Sigmoid colon (tissue), 7 donors: ENCODE data around the gene PMM1. TPM values are rescaled to one million over a fixed set of nuclear protein-coding genes. Genes with fewer than 3 reads are reported as not detected.
"Not testable (repeated sequence)": the region's sequence is repeated elsewhere in the genome, so short reads cannot be mapped to it uniquely, and the experiment has no call there.

Source experiments
- DNase-seq: peaks from one replicate; pipeline ENCODE4 v3.0.0-alpha.2; 2019
- H3K27ac ChIP-seq, 4 donors: fragments of 200-600 bp; sonication (generic); one replicate each; pipeline ENCODE4 v1.5.1; 2016 to 2019; ENCODE audit warnings: mild to moderate bottlenecking in 1 of 4
- H3K27me3 ChIP-seq, 3 donors: fragments of 200-600 bp; sonication (generic); one replicate each; pipeline ENCODE4 v1.5.1; 2019; ENCODE audit warnings: mild to moderate bottlenecking in 1 of 3
- H3K36me3 ChIP-seq, 4 donors: fragments of 200-600 bp; sonication (generic); one replicate each; pipeline ENCODE4 v1.5.1; 2016 to 2019
- H3K4me1 ChIP-seq, 4 donors: fragments of 200-600 bp; sonication (generic); one replicate each; pipeline ENCODE4 v1.5.1; 2017 to 2019
- H3K4me3 ChIP-seq, 4 donors: fragments of 200-600 bp; sonication (generic); one replicate each; pipeline ENCODE4 v1.5.1; 2017 to 2019; ENCODE audit warnings: mild to moderate bottlenecking in 2 of 4, moderate library complexity in 1 of 4
- H3K9me3 ChIP-seq, 4 donors: fragments of 200-600 bp in 3 of 4; sonication (generic) in 3 of 4; one replicate each; pipeline versions ENCODE4 v1.5.1 to v1.6.1; 2013 to 2019
- CTCF ChIP-seq, 4 experiments: fragments of 450-650 bp in 3 of 4; fragments of 200-600 bp in 1 of 4; IDR thresholded peaks; one replicate each; pipeline ENCODE4 v1.5.1; 2016 to 2019; ENCODE audit warnings: antibody characterized with exemption in 4 of 4, mild to moderate bottlenecking in 3 of 4, moderate library complexity in 2 of 4
- EP300 ChIP-seq, 4 donors: sonication (generic); formaldehyde crosslinking; IDR thresholded peaks; one replicate each; pipeline ENCODE4 v1.6.1; 2017; ENCODE audit warnings: antibody characterized with exemption in 4 of 4
- POLR2A ChIP-seq, 2 donors: fragments of 450-650 bp; IDR thresholded peaks; one replicate each; pipeline ENCODE4 v1.6.1; 2016; ENCODE audit warnings: antibody characterized with exemption in 2 of 2, mild to moderate bottlenecking in 2 of 2, moderate library complexity in 2 of 2
- POLR2AphosphoS5 ChIP-seq, 4 donors: sonication (generic); formaldehyde crosslinking; IDR thresholded peaks; one replicate each; pipeline ENCODE4 v1.6.1; 2017; ENCODE audit warnings: antibody characterized with exemption in 4 of 4
- WGBS, 2 donors: extraction: QIAGEN DNeasy Blood & Tissue Kit; methylation state at CpG; one replicate each; pipeline ENCODE4 v1.1.7; 2013; 5-methylcytosine and 5-hydroxymethylcytosine counted together
- intact Hi-C: fragments of 100-400 bp; cut with DNase I; formaldehyde crosslinking; loops from one replicate; pipeline ENCODE4 v1.15.1; 2023
- polyA plus RNA-seq, 3 donors: library from polyadenylated mRNA; stranded (reverse); fragments of 200-250 nt; gene quantifications; one replicate each; pipeline ENCODE4 v1.2.3, GENCODE V29; 2013
- total RNA-seq, 4 donors: library from RNA; depleted of rRNA; stranded (reverse); fragments of >200 nt; gene quantifications; one replicate each; pipeline ENCODE4 v1.1.0, GENCODE V29; 2016
- donor health status: healthy with polysubstance abuse.
- donor health status: Bipolar disorder and iron deficiency.
- donor health status: healthy.

Gene PMM1
- total and polyA plus RNA-seq, 7 donors = 35.0 to 102 (median 52.4) TPM

GRCh38 chr22:41575533-41575932 lies 14.1 kb downstream of the PMM1 start:
- H3K4me3 ChIP-seq = no peak overlapping the region
- H3K36me3 ChIP-seq = peaks cover 10 to 40% (median 17%) of the 10 kb centered on the region in 4 donors
- 91 to 92% methylated on average over 15 of the region's 15 CpGs for WGBS, 2 donors
- no peaks in the 10 kb centered on the region for H3K27me3 ChIP-seq
- H3K9me3 ChIP-seq = no peaks in the 10 kb centered on the region
- intact Hi-C loops = no loop called here
- H3K4me1 ChIP-seq = peaks cover 0 to 13% (median 12%) of the 10 kb centered on the region in 4 donors
- TF ChIP-seq CTCF (IDR thresholded peaks at IDR 0.05) = no peak
- TF ChIP-seq EP300 (IDR thresholded peaks at IDR 0.05) = no peak
- TF ChIP-seq POLR2AphosphoS5 (IDR thresholded peaks at IDR 0.05) = no peak
- no peak for TF ChIP-seq POLR2A (IDR thresholded peaks at IDR 0.05)
- peak overlapping the region; percentile 34 to 79 (median 66) for H3K27ac ChIP-seq
- no peak for DNase-seq

- peaks cover 7 to 34% (median 15%) of the 10 kb centered on the region in 4 donors for H3K36me3 ChIP-seq
- peak overlapping the region; percentile 34 to 79 (median 66) for H3K27ac ChIP-seq
- TF ChIP-seq POLR2AphosphoS5 (IDR thresholded peaks at IDR 0.05) = peak in 3 of 4 donors; percentile 38 to 57 (median 56)
- no peak for TF ChIP-seq EP300 (IDR thresholded peaks at IDR 0.05)
- TF ChIP-seq POLR2A (IDR thresholded peaks at IDR 0.05) = no peak
- peaks cover 0 to 13% (median 12%) of the 10 kb centered on the region in 4 donors for H3K4me1 ChIP-seq
- no peak overlapping the region for H3K4me3 ChIP-seq
- H3K9me3 ChIP-seq = no peaks in the 10 kb centered on the region
- H3K27me3 ChIP-seq = no peaks in the 10 kb centered on the region
- WGBS, 2 donors = 80 to 83% methylated on average over 26 of the region's 26 CpGs
- peak; percentile 94 for DNase-seq
- intact Hi-C loops = no loop called here
Measured at GRCh38 chr22:41574847-41575381, 14.7 kb downstream of the PMM1 start.

- H3K27me3 ChIP-seq = no peaks in the 10 kb centered on the region
- 93 to 94% methylated on average over 11 of the region's 11 CpGs for WGBS, 2 donors
- peaks cover 0 to 22% (median 10%) of the 10 kb centered on the region in 4 donors for H3K36me3 ChIP-seq
- no peak overlapping the region for H3K4me3 ChIP-seq
- no peak for DNase-seq
- H3K9me3 ChIP-seq = no peaks in the 10 kb centered on the region
- H3K27ac ChIP-seq = no peak overlapping the region
- H3K4me1 ChIP-seq = peaks cover 0 to 13% (median 12%) of the 10 kb centered on the region in 4 donors
- intact Hi-C loops = no loop called here
- TF ChIP-seq CTCF (IDR thresholded peaks at IDR 0.05) (no peak), POLR2AphosphoS5 (IDR thresholded peaks at IDR 0.05) (no peak), EP300 (IDR thresholded peaks at IDR 0.05) (no peak), POLR2A (IDR thresholded peaks at IDR 0.05) (no peak)
Measured at GRCh38 chr22:41573677-41574076, 16.0 kb downstream of the PMM1 start.

GRCh38 chr22:41572305-41572704 lies 17.3 kb downstream of the PMM1 start:
- H3K27me3 ChIP-seq, H3K36me3 ChIP-seq, H3K27ac ChIP-seq, DNase-seq, H3K9me3 ChIP-seq, H3K4me3 ChIP-seq, intact Hi-C loops: not testable (repeated sequence)
- 94 to 95% methylated on average over 3 of the region's 3 CpGs for WGBS, 2 donors
- H3K4me1 ChIP-seq = peaks cover 0 to 14% (median 13%) of the 10 kb centered on the region in 4 donors

GRCh38 chr22:41571786-41572185 lies 17.9 kb downstream of the PMM1 start:
- DNase-seq = no peak
- whole genome bisulfite sequencing, 2 donors = 93 to 94% methylated on average over 14 of the region's 14 CpGs
- Histone ChIP-seq H3K36me3 (peaks cover 0 to 4% (median 0%) of the 10 kb centered on the region in 4 donors), H3K9me3 (no peaks in the 10 kb centered on the region), H3K27me3 (no peaks in the 10 kb centered on the region), H3K27ac (no peak overlapping the region), H3K4me3 (no peak overlapping the region), H3K4me1 (peaks cover 0 to 19% (median 14%) of the 10 kb centered on the region in 4 donors)
- intact Hi-C loops = no loop called here
- TF ChIP-seq POLR2AphosphoS5 (IDR thresholded peaks at IDR 0.05) (no peak), CTCF (IDR thresholded peaks at IDR 0.05) (no peak), POLR2A (IDR thresholded peaks at IDR 0.05) (no peak), EP300 (IDR thresholded peaks at IDR 0.05) (no peak)

- no peak overlapping the region for H3K4me3 ChIP-seq
- peaks cover 0 to 29% (median 19%) of the 10 kb centered on the region in 4 donors for H3K4me1 ChIP-seq
- no peak for DNase-seq
- H3K27me3 ChIP-seq = no peaks in the 10 kb centered on the region
- TF ChIP-seq POLR2A (IDR thresholded peaks at IDR 0.05) = no peak
- TF ChIP-seq EP300 (IDR thresholded peaks at IDR 0.05) = no peak
- no peak for TF ChIP-seq CTCF (IDR thresholded peaks at IDR 0.05)
- no peak for TF ChIP-seq POLR2AphosphoS5 (IDR thresholded peaks at IDR 0.05)
- intact Hi-C loops = no loop called here
- no peak overlapping the region for H3K27ac ChIP-seq
- H3K9me3 ChIP-seq = no peaks in the 10 kb centered on the region
- H3K36me3 ChIP-seq = no peaks in the 10 kb centered on the region
- 79 to 87% methylated on average over 3 of the region's 3 CpGs for WGBS, 2 donors
Measured at GRCh38 chr22:41570221-41570620, 19.4 kb downstream of the PMM1 start.
